ENCODE data around the gene TRDMT1.

DNA sequence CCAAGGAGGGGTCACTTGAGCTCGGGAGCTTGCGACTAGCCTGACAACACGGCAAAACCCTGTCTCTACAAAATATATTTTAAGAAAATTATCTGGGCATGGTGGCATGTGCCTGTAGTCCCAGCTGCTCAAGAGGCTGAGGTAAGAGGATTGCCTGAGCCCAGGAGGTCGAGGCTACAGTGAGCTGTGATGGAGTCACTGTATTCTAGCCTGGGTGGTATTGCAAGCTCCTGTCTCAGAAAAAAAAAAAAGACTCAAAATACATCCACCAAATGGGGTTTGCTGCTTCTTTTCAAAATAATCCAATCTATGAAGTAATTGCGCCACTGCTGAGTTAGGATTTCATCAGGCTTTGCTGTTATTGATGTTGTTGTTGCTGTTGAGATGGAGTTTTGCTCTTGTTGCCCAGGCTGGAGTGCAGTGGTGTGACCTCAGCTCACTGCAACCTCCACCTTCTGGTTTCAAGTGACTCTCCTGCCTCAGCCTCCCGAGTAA, 15.5 kb upstream of the TRDMT1 start:
- no peak for TF ChIP-seq GATA2 (IDR thresholded peaks at IDR 0.05; ENCODE audit: low read depth, low read length)
- TF ChIP-seq GATA3 (IDR thresholded peaks at IDR 0.05; ENCODE audit: low read depth, low read length): no peak

Measured in SH-SY5Y (cell line).